OCI-LY7 (cell line): ENCODE measurements around the gene DPM3. TPM values are rescaled to one million over a fixed set of nuclear protein-coding genes. Genes with fewer than 3 reads are reported as not detected.

Experiments used
- BruUV-seq: library from RNA; stranded (reverse); fragments of 400-500 nt; replicated peaks from 2 replicates; lab custom pipeline; 2021; lab: Mats Ljungman, UMichigan
- CTCF ChIA-PET: fragments of 300-600 bp; sonication (Branson Sonifier 250); formaldehyde crosslinking; loops from one replicate; lab custom pipeline; 2022; ENCODE audit warnings: antibody characterized with exemption; ENCODE audit not compliant: unreplicated experiment; lab: Charles Lee
- POLR2A ChIA-PET: fragments of 300-600 bp; sonication (Branson Sonifier 250); formaldehyde crosslinking; loops from one replicate; lab custom pipeline; 2022; ENCODE audit warnings: antibody characterized with exemption; lab: Charles Lee
- DNase-seq: peaks from one replicate; pipeline ENCODE4 v3.0.0-alpha.2; 2015; ENCODE audit warnings: low spot score
- H2AFZ ChIP-seq: fragments of 200-600 bp; sonication (generic), shearing (Covaris generic); 2 replicates; pipeline ENCODE4 v1.6.1; 2014; ENCODE audit warnings: mild to moderate bottlenecking, antibody characterized with exemption, low read length, moderate library complexity
- H3K27ac ChIP-seq: fragments of 200-600 bp; sonication (generic); 2 replicates; pipeline ENCODE4 v1.5.1; 2014; ENCODE audit warnings: mixed run types, low read depth, mild to moderate bottlenecking, moderate library complexity, low read length, inconsistent platforms; ENCODE audit not compliant: poor library complexity, severe bottlenecking
- H3K36me3 ChIP-seq: fragments of 200-600 bp; sonication (generic); 2 replicates; pipeline ENCODE4 v1.6.1; 2014; ENCODE audit warnings: mild to moderate bottlenecking, antibody characterized with exemption, low read length, moderate library complexity, mixed read lengths; ENCODE audit not compliant: insufficient read depth
- H3K4me1 ChIP-seq: fragments of 200-600 bp; sonication (generic); 2 replicates; pipeline ENCODE4 v1.5.1; 2014; ENCODE audit warnings: mild to moderate bottlenecking, low read length; ENCODE audit not compliant: insufficient read depth, poor library complexity, severe bottlenecking
- H3K4me2 ChIP-seq: fragments of 200-600 bp; sonication (generic); 2 replicates; pipeline ENCODE4 v1.6.1; 2014; ENCODE audit warnings: mild to moderate bottlenecking, low read length
- H3K4me3 ChIP-seq: fragments of 200-600 bp; sonication (generic); 2 replicates; pipeline ENCODE4 v1.5.1; 2014; ENCODE audit warnings: mild to moderate bottlenecking, low read depth, low read length; ENCODE audit not compliant: poor library complexity, severe bottlenecking
- H3K79me2 ChIP-seq: fragments of 200-600 bp; sonication (generic); 2 replicates; pipeline ENCODE4 v1.6.1; 2016; ENCODE audit warnings: low read depth, mild to moderate bottlenecking, low read length, moderate library complexity, mixed read lengths; ENCODE audit not compliant: insufficient read depth
- H3K9me2 ChIP-seq: fragments of 200-600 bp; sonication (generic); 2 replicates; pipeline ENCODE4 v1.6.1; 2016; ENCODE audit warnings: mild to moderate bottlenecking, low read length, mixed read lengths; ENCODE audit not compliant: insufficient read depth
- H3K9me3 ChIP-seq: fragments of 200-600 bp; sonication (generic); 2 replicates; pipeline ENCODE4 v1.6.1; 2014; ENCODE audit warnings: mild to moderate bottlenecking, mixed run types, low read length, mixed read lengths
- H4K20me1 ChIP-seq: fragments of 200-600 bp; sonication (generic); 2 replicates; pipeline ENCODE4 v1.6.1; 2014; ENCODE audit warnings: mild to moderate bottlenecking, antibody characterized with exemption, low read length, moderate library complexity, mixed read lengths; ENCODE audit not compliant: insufficient read depth
- EZH2phosphoT487 ChIP-seq: fragments of 200-600 bp; sonication (generic); IDR thresholded peaks from 2 replicates; pipeline ENCODE4 v1.6.1; 2018; ENCODE audit warnings: low read depth, borderline replicate concordance, mild to moderate bottlenecking, mixed run types, antibody characterized with exemption, low read length, moderate library complexity, mixed read lengths
- intact Hi-C: fragments of 100-400 bp; cut with micrococcal nuclease; formaldehyde crosslinking; loops from one replicate; pipeline ENCODE4 v1.10.0; 2022; ENCODE audit not compliant: unreplicated experiment
- total RNA-seq, 2 experiments: library from RNA; depleted of rRNA in 1 of 2; stranded (reverse); fragments of >200 nt in 1 of 2; shearing (Covaris generic) in 1 of 2; gene quantifications; 2 replicates each; pipeline ENCODE4 v1.2.3, GENCODE V29; 2014 to 2022
- TF ChIP-seq, protein P1 (sequence below): fragments of 200-600 bp; sonication (generic); conservative IDR thresholded peaks from 2 replicates; pipeline ENCODE4 v1.5.1; 2014; ENCODE audit warnings: mild to moderate bottlenecking, antibody characterized with exemption, low read length, moderate library complexity, mixed read lengths

Gene DPM3
- total RNA-seq, 2 experiments from 2014 or later: 32.5 to 65.9 TPM

DNA sequence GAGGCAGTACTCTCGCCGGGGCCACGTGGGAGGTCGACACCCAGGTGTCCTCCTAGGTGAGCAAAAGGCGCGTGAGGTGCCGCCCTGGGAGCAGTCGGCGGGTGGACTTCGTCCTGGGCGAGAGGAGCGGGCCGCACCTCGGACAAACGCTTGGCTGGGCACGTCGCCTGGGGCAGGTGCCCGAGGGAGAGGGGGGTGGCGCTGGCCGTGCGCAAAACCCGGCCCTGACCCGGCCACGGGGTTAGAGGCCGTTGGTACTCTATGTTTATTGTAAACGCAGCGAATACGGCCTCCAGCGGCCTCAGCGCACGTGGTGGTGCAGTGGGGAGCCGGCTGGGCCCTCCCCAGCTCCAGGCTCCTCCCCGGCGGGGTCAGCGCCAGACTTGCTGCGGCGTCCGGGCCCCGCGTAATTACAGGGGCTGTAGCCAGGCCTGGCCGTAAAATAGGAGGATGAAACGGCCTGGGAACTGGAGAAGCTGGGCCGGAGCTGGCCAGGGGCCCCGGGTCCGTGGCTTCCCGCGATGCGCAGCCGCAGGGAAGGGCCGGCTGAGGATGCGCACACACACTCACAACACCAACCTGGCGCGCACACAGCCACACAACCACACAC is 14.3 kb downstream of the DPM3 start:
- Histone ChIP-seq H3K9me3 (no peaks in the 10 kb centered on the region), H2AFZ (no peak overlapping the region), H3K4me2 (no peak overlapping the region), H4K20me1 (no peaks in the 10 kb centered on the region), H3K36me3 (no peaks in the 10 kb centered on the region), H3K27ac (no peak overlapping the region), H3K4me1 (peaks cover 4% of the 10 kb centered on the region), H3K9me2 (no peaks in the 10 kb centered on the region), H3K79me2 (no peaks in the 10 kb centered on the region), H3K4me3 (no peak overlapping the region)
- no TSS peak for BruUV-seq
- DNase-seq: no peak
- ChIA-PET POLR2A (no interaction called here), CTCF (no interaction called here)
- intact Hi-C loops: no loop called here
- TF ChIP-seq, protein P1, sequence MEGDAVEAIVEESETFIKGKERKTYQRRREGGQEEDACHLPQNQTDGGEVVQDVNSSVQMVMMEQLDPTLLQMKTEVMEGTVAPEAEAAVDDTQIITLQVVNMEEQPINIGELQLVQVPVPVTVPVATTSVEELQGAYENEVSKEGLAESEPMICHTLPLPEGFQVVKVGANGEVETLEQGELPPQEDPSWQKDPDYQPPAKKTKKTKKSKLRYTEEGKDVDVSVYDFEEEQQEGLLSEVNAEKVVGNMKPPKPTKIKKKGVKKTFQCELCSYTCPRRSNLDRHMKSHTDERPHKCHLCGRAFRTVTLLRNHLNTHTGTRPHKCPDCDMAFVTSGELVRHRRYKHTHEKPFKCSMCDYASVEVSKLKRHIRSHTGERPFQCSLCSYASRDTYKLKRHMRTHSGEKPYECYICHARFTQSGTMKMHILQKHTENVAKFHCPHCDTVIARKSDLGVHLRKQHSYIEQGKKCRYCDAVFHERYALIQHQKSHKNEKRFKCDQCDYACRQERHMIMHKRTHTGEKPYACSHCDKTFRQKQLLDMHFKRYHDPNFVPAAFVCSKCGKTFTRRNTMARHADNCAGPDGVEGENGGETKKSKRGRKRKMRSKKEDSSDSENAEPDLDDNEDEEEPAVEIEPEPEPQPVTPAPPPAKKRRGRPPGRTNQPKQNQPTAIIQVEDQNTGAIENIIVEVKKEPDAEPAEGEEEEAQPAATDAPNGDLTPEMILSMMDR: no peak
- TF ChIP-seq EZH2phosphoT487: no peak

DNA sequence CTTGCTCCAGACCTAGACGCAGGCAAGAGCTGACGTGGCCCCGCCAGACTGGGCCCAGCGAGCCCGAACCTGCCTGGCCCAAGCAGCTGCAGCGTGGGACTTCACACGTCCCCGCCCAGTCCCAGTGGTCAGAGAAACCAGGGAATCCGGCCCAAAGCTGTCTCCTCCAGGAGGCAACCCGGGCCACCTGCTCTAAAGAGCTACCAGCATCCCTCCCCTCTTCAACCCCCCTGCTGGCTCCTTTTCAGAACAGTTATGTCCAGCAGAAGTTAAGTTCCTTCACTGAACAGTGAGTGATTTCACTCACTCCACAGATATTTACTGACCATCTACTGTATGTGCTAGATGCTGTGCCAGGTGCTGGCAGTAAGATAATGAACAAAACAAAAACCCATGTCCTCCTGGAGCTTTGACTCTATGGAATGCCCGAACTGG is 14.8 kb downstream of the DPM3 start:
- intact Hi-C loops: no loop called here
- no peak overlapping the region for H2AFZ ChIP-seq
- H3K4me2 ChIP-seq: no peak overlapping the region
- H3K27ac ChIP-seq: no peak overlapping the region
- H4K20me1 ChIP-seq: no peaks in the 10 kb centered on the region
- no peaks in the 10 kb centered on the region for H3K9me2 ChIP-seq
- no peaks in the 10 kb centered on the region for H3K9me3 ChIP-seq
- BruUV-seq: no TSS peak
- no peak overlapping the region for H3K4me3 ChIP-seq
- TF ChIP-seq, protein P1: no peak
- no peak for TF ChIP-seq EZH2phosphoT487
- DNase-seq: no peak
- ChIA-PET POLR2A (no interaction called here), CTCF (no interaction called here)
- H3K36me3 ChIP-seq: no peaks in the 10 kb centered on the region
- H3K79me2 ChIP-seq: no peaks in the 10 kb centered on the region
- H3K4me1 ChIP-seq: peaks cover 4% of the 10 kb centered on the region

DNA sequence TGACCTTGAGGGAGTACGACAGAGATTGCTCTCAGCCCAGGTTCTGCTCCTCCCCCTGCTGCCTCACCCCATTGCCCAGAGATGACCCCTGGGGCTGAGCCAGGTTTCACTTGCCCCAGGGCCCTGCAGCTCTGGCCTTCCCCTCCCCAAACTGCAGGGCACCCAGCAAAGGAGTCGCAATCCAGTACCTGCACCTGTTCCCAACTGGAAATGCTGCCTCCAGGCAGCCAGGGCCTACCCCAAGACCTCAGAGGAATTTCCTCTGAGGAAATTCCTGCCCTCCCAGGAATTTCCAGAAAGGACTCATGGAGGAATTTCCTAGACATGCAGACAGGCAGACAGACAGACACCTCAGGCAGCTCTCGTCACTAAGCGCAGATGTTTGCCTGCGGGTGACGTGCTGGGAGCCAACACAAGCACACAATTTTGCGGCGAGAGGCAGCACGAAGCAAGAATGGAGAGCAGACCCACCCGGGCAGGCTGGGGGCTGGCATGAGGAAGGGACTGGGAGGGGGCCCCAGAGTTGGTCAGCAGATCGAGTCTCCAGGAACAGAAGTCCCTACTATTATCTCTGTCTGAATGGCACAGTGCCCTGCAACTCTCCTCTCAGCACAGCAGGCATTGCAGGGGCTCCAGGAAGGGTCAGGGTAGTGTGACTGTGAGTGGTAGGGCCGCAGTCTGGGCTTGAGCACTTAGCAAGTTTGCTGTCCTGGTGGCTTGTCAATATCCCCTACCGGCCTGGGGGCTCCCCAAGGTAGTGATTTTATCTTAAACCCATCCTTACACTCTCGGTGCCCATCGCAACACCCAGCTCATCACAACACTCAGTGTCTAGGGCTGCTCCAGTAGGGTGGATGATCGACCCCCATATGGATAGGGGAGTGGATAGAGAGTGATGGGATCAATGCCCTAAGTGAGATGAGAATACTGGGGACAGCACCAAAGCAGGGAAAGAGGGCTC is 15.5 kb downstream of the DPM3 start:
- no peaks in the 10 kb centered on the region for H3K36me3 ChIP-seq
- intact Hi-C loops: no loop called here
- no peak overlapping the region for H3K4me2 ChIP-seq
- H3K27ac ChIP-seq: no peak overlapping the region
- H3K4me3 ChIP-seq: no peak overlapping the region
- no peak for DNase-seq
- no TSS peak for BruUV-seq
- CTCF ChIA-PET: no interaction called here
- POLR2A ChIA-PET: no interaction called here
- H3K79me2 ChIP-seq: no peaks in the 10 kb centered on the region
- H3K9me3 ChIP-seq: no peaks in the 10 kb centered on the region
- no peaks in the 10 kb centered on the region for H4K20me1 ChIP-seq
- H3K9me2 ChIP-seq: no peaks in the 10 kb centered on the region
- no peak overlapping the region for H2AFZ ChIP-seq
- TF ChIP-seq EZH2phosphoT487: no peak
- TF ChIP-seq, protein P1: no peak
- peaks cover 4% of the 10 kb centered on the region for H3K4me1 ChIP-seq
